Body of pancreas (tissue), 4 donors: ENCODE measurements around the gene SCN2B.

Experiments used
- POLR2A ChIP-seq, 3 donors: fragments of 450-650 bp; IDR thresholded peaks; one replicate each; pipeline ENCODE4 v1.6.1; 2016; ENCODE audit warnings: antibody characterized with exemption in 3 of 3, mild to moderate bottlenecking in 2 of 3
- TF ChIP-seq, protein P1 (sequence below), 7 experiments: fragments of 450-650 bp in 4 of 7; fragments of 200-600 bp in 3 of 7; sonication (generic) in 3 of 7; IDR thresholded peaks; one replicate each; pipeline ENCODE4 v1.5.1; 2016 to 2019; ENCODE audit warnings: antibody characterized with exemption in 7 of 7

DNA sequence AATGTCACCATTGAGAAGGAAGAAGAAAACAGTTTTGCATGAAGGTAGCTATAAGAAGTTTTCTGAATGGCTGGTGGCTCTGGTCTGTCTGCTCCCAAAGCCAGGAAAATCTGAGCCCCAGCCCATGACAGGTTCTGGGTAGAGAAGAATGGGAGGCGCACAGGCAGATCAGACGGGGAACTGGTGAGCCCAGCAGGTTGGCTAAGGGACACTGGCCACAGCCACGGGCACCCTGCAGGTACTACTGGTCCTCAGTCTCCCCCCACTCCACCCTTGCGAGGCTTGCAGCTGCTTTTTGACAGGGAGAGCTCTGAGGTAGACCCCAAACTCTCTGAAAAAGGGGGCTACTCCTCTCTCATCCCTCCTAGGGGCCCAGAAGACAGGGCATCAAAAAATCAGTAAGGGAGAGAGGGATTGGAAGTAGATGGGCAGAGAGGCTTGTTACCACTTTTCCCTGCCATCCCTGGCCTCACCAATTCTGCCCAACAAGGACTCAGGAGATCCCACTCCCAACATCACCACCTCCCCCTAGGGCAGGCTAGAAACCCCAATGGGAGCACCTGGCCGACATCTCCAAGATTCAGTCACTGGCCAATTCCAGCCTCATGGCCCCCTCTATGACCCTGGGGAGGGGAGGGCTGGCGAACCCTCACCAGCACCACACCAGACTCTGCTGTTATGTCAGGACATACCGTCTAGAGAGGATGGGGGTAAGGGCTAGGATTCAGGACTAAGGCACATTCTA is 41.2 kb downstream of the SCN2B start:
- TF ChIP-seq, protein P1, sequence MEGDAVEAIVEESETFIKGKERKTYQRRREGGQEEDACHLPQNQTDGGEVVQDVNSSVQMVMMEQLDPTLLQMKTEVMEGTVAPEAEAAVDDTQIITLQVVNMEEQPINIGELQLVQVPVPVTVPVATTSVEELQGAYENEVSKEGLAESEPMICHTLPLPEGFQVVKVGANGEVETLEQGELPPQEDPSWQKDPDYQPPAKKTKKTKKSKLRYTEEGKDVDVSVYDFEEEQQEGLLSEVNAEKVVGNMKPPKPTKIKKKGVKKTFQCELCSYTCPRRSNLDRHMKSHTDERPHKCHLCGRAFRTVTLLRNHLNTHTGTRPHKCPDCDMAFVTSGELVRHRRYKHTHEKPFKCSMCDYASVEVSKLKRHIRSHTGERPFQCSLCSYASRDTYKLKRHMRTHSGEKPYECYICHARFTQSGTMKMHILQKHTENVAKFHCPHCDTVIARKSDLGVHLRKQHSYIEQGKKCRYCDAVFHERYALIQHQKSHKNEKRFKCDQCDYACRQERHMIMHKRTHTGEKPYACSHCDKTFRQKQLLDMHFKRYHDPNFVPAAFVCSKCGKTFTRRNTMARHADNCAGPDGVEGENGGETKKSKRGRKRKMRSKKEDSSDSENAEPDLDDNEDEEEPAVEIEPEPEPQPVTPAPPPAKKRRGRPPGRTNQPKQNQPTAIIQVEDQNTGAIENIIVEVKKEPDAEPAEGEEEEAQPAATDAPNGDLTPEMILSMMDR (IDR thresholded peaks at IDR 0.05): no peak
- TF ChIP-seq POLR2A (IDR thresholded peaks at IDR 0.05): no peak
